ENCODE measurements around the gene ELMO1. TPM values are rescaled to one million over a fixed set of nuclear protein-coding genes. Genes with fewer than 3 reads are reported as not detected.

The ELMO1 gene
- polyA plus RNA-seq, 2 of the 4 experiments (the other 2 are of a cell fraction) = 2.3 to 6.1 TPM

DNA sequence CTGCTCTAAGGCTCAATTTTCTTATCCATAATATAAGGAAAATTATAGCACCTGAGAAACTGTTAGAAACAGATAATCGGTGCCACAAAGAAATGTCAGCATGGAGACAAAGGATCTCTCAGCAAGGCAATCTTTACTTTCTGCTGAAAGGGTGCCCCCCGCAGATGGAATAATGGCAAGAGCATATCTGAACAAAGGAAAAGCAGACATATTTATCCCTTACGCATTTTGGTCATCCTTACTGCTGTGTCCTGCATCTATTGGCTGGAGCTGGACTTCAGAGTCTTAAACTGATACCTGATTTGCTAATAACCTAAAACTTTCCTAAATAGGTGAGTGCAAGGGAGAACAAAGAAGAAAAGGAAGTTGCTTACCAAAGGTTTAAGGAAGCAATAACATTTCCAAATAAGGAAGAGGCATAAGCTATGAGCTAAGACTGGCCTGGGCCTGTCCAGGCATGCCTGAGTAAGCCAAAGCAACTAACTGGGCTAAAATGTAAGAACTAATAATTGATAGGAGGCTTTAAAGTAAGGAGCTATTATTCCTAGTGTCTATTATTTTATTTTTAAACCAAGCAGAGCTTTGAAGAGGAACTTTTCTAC lies 39.6 kb upstream of the ELMO1 start:
- POLR2A ChIA-PET = no interaction called here
- Histone ChIP-seq H3K4me2 (no peak overlapping the region), H3K4me1 (no peaks in the 10 kb centered on the region), H3K27ac (0 out of 6 replicates have a peak overlapping the region, but pooled peaks of 1 of the 2 experiments have one; percentile 9), H3K9me3 (peaks cover 7% of the 10 kb centered on the region; the same call in 2 of the 3 replicates), H3K4me3 (no peak overlapping the region)
- FAIRE-seq (no peak), ATAC-seq (no peak), DNase-seq (ENCODE audit: low read depth in 1 of 2, low spot score in 1 of 2) (peak in 1 of 2 experiments; percentile 7)
- TF ChIP-seq EHMT2 (IDR thresholded peaks at IDR 0.05; ENCODE audit: low read depth) (no peak), FOSB (CRISPR knock-in tag; IDR thresholded peaks at IDR 0.05) (no peak), FOXS1 (CRISPR knock-in tag; IDR thresholded peaks at IDR 0.05) (no peak)
- 72% methylated on average over 3 of the region's 3 CpGs for WGBS (ENCODE audit: missing lambda C conversion rate)
- CTCF ChIA-PET = interaction anchor here (0.6 to 1.7 kb wide), 2 partner anchors 9 to 547 kb away, joined by 3 to 4 read pairs; no protein-coding TSS in a partner anchor

DNA sequence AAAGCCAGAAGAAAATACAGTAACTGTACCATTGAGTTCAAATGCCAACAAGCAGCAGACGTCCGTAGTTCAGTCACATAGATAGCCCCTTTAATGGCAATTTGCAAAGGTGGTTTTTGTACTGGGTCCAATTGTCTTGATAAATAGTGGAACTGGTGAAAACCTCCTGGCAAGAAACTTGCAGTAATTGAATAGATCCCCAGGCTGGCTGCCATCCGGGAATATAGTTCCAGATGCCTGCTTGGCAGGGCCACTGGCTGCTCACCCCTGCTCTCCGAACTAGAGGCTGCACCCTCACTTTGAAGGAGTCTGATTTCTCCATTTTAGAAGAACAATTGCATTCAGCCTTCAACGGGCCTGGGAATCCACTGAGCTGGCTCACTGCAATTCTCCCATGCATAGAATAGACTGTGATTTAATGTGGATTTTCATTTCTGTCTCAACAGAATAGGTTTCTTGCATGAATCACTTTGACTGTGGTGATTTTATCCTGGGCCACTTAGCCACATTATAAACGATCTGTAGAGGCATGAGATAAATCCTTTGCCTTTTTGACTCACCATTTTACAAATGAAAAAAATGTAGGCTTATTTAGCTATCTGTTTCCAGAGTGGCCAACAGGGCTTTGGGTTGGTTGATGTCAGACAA lies 35.9 kb upstream of the ELMO1 start:
- TF ChIP-seq HOXA7 (CRISPR knock-in tag; IDR thresholded peaks at IDR 0.05) (no peak), SREBF2 (IDR thresholded peaks at IDR 0.05) (no peak), TFCP2L1 (CRISPR knock-in tag; IDR thresholded peaks at IDR 0.05) (no peak)
- Histone ChIP-seq H3K4me3 (no peak overlapping the region), H3K4me1 (no peaks in the 10 kb centered on the region), H3K9me3 (peaks cover 7% of the 10 kb centered on the region; the same call in 2 of the 3 replicates), H3K4me2 (no peak overlapping the region), H3K27ac (no peak overlapping the region)
- no peak for ATAC-seq
- ChIA-PET POLR2A (no interaction called here), CTCF (interaction anchor here (4.3 kb wide), 1 partner anchor 11 kb away, joined by 20 read pairs; no protein-coding TSS in a partner anchor)
- no peak for DNase-seq (ENCODE audit: low read depth in 1 of 2, low spot score in 1 of 2)
- 44% methylated on average over 6 of the region's 6 CpGs for WGBS (ENCODE audit: missing lambda C conversion rate)
- no peak for FAIRE-seq

DNA sequence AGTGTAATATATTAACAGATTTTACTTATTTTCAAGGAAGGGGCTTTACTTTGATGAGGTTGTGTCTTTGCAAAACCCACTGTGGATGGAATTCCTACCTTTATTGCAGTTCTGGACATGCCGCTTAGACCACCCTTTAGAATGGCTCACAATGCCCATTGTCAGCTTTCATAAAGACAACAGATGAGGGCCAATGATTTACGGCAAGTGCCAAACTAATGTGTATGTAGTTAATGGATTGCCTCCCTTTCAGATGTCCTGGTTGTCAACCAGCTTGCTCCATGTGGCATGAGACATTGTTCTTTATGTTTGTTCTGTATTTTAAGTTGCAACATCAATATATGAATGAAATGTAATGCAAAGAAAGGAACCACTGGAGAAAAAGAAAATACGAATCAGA lies 35.0 kb upstream of the ELMO1 start:
- WGBS (ENCODE audit: missing lambda C conversion rate) = 69% methylated on average over 3 of the region's 3 CpGs
- FAIRE-seq = peak; percentile 81
- no peak overlapping the region for H3K4me2 ChIP-seq
- no peak overlapping the region for H3K4me3 ChIP-seq
- no peak for DNase-seq (ENCODE audit: low read depth in 1 of 2, low spot score in 1 of 2)
- CTCF ChIA-PET = interaction anchor here (0.6 to 4.3 kb wide), 2 partner anchors 12 to 283 kb away, joined by 4 to 20 read pairs; no protein-coding TSS in a partner anchor
- H3K4me1 ChIP-seq = no peaks in the 10 kb centered on the region
- POLR2A ChIA-PET = no interaction called here
- H3K9me3 ChIP-seq = peaks cover 7% of the 10 kb centered on the region; the same call in 2 of the 3 replicates
- no peak for ATAC-seq
- H3K27ac ChIP-seq = no peak overlapping the region
- TF ChIP-seq, protein P1, sequence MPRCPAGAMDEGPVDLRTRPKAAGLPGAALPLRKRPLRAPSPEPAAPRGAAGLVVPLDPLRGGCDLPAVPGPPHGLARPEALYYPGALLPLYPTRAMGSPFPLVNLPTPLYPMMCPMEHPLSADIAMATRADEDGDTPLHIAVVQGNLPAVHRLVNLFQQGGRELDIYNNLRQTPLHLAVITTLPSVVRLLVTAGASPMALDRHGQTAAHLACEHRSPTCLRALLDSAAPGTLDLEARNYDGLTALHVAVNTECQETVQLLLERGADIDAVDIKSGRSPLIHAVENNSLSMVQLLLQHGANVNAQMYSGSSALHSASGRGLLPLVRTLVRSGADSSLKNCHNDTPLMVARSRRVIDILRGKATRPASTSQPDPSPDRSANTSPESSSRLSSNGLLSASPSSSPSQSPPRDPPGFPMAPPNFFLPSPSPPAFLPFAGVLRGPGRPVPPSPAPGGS (IDR thresholded peaks at IDR 0.05) = no peak
- TF ChIP-seq, protein P2, sequence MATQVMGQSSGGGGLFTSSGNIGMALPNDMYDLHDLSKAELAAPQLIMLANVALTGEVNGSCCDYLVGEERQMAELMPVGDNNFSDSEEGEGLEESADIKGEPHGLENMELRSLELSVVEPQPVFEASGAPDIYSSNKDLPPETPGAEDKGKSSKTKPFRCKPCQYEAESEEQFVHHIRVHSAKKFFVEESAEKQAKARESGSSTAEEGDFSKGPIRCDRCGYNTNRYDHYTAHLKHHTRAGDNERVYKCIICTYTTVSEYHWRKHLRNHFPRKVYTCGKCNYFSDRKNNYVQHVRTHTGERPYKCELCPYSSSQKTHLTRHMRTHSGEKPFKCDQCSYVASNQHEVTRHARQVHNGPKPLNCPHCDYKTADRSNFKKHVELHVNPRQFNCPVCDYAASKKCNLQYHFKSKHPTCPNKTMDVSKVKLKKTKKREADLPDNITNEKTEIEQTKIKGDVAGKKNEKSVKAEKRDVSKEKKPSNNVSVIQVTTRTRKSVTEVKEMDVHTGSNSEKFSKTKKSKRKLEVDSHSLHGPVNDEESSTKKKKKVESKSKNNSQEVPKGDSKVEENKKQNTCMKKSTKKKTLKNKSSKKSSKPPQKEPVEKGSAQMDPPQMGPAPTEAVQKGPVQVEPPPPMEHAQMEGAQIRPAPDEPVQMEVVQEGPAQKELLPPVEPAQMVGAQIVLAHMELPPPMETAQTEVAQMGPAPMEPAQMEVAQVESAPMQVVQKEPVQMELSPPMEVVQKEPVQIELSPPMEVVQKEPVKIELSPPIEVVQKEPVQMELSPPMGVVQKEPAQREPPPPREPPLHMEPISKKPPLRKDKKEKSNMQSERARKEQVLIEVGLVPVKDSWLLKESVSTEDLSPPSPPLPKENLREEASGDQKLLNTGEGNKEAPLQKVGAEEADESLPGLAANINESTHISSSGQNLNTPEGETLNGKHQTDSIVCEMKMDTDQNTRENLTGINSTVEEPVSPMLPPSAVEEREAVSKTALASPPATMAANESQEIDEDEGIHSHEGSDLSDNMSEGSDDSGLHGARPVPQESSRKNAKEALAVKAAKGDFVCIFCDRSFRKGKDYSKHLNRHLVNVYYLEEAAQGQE (IDR thresholded peaks at IDR 0.05) = no peak
- no peak for TF ChIP-seq FOSL2 (IDR thresholded peaks at IDR 0.05)
- TF ChIP-seq FOSL2 (CRISPR knock-in tag; IDR thresholded peaks at IDR 0.05) = no peak
- TF ChIP-seq TP53 (CRISPR knock-in tag; IDR thresholded peaks at IDR 0.05) = no peak
- no peak for TF ChIP-seq ZFP36 (IDR thresholded peaks at IDR 0.05; ENCODE audit: borderline replicate concordance, partially characterized antibody)
- no peak for TF ChIP-seq ZC3H11A (IDR thresholded peaks at IDR 0.05)
- TF ChIP-seq RNF2 (IDR thresholded peaks at IDR 0.05; ENCODE audit: borderline replicate concordance, low read depth) = no peak
- TF ChIP-seq RFX5 (IDR thresholded peaks at IDR 0.05) = no peak
- TF ChIP-seq, protein P3, sequence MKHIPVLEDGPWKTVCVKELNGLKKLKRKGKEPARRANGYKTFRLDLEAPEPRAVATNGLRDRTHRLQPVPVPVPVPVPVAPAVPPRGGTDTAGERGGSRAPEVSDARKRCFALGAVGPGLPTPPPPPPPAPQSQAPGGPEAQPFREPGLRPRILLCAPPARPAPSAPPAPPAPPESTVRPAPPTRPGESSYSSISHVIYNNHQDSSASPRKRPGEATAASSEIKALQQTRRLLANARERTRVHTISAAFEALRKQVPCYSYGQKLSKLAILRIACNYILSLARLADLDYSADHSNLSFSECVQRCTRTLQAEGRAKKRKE (CRISPR knock-in tag; IDR thresholded peaks at IDR 0.05; ENCODE audit: low read depth) = no peak
- no peak for TF ChIP-seq CEBPB (IDR thresholded peaks at IDR 0.05)
- TF ChIP-seq CHD4 (IDR thresholded peaks at IDR 0.05; ENCODE audit: borderline replicate concordance) = no peak
- TF ChIP-seq ZNF302 (CRISPR knock-in tag; IDR thresholded peaks at IDR 0.05) = no peak
- TF ChIP-seq TFCP2L1 (CRISPR knock-in tag; IDR thresholded peaks at IDR 0.05) = no peak
- TF ChIP-seq, protein P4, sequence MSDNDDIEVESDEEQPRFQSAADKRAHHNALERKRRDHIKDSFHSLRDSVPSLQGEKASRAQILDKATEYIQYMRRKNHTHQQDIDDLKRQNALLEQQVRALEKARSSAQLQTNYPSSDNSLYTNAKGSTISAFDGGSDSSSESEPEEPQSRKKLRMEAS (IDR thresholded peaks at IDR 0.05) = no peak
- TF ChIP-seq, protein P5, sequence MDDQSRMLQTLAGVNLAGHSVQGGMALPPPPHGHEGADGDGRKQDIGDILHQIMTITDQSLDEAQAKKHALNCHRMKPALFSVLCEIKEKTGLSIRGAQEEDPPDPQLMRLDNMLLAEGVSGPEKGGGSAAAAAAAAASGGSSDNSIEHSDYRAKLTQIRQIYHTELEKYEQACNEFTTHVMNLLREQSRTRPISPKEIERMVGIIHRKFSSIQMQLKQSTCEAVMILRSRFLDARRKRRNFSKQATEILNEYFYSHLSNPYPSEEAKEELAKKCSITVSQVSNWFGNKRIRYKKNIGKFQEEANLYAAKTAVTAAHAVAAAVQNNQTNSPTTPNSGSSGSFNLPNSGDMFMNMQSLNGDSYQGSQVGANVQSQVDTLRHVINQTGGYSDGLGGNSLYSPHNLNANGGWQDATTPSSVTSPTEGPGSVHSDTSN (IDR thresholded peaks at IDR 0.05) = no peak
- TF ChIP-seq SREBF2 (IDR thresholded peaks at IDR 0.05) = no peak
- TF ChIP-seq, protein P6, sequence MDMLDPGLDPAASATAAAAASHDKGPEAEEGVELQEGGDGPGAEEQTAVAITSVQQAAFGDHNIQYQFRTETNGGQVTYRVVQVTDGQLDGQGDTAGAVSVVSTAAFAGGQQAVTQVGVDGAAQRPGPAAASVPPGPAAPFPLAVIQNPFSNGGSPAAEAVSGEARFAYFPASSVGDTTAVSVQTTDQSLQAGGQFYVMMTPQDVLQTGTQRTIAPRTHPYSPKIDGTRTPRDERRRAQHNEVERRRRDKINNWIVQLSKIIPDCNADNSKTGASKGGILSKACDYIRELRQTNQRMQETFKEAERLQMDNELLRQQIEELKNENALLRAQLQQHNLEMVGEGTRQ (IDR thresholded peaks at IDR 0.05) = no peak

Measured in A549 (cell line).